Esophagus muscularis mucosa (tissue), 4 donors: ENCODE results near the gene HSD3B7. TPM values are rescaled to one million over a fixed set of nuclear protein-coding genes. Genes with fewer than 3 reads are reported as not detected.

Source experiments
- DNase-seq: peaks from one replicate; pipeline ENCODE4 v3.0.0-alpha.2; 2017; ENCODE audit errors: extremely low spot score
- H3K27ac ChIP-seq, 4 donors: fragments of 200-600 bp; sonication (generic); replicated peaks in 1 of 4; 1 replicate in 3 of 4; 2 replicates in 1 of 4; pipeline ENCODE4 v1.5.1; 2016 to 2019; ENCODE audit warnings: mild to moderate bottlenecking in 1 of 4
- H3K27me3 ChIP-seq, 4 donors: fragments of 200-600 bp; sonication (generic); one replicate each; pipeline versions ENCODE4 v1.5.1 to v1.6.0; 2016 to 2019
- H3K36me3 ChIP-seq, 4 donors: fragments of 200-600 bp; sonication (generic); one replicate each; pipeline ENCODE4 v1.5.1; 2016 to 2019
- H3K4me1 ChIP-seq, 4 donors: fragments of 200-600 bp; sonication (generic); one replicate each; pipeline ENCODE4 v1.5.1; 2016 to 2019
- H3K4me3 ChIP-seq, 4 donors: fragments of 200-600 bp; sonication (generic); 1 replicate in 2 of 4; 2 replicates in 2 of 4; pipeline ENCODE4 v1.5.1; 2016 to 2019; ENCODE audit warnings: mild to moderate bottlenecking in 4 of 4, moderate library complexity in 1 of 4
- H3K9me3 ChIP-seq, 4 donors: fragments of 200-600 bp; sonication (generic); 1 replicate in 3 of 4; 2 replicates in 1 of 4; pipeline ENCODE4 v1.5.1; 2016 to 2019
- CTCF ChIP-seq, 3 experiments: fragments of 200-600 bp in 2 of 3; fragments of 450-650 bp in 1 of 3; sonication (generic) in 2 of 3; IDR thresholded peaks; one replicate each; pipeline ENCODE4 v1.5.1; 2017 to 2019; ENCODE audit warnings: antibody characterized with exemption in 3 of 3, mild to moderate bottlenecking in 2 of 3, moderate library complexity in 1 of 3
- EP300 ChIP-seq: sonication (generic); formaldehyde crosslinking; IDR thresholded peaks from one replicate; pipeline ENCODE4 v1.6.1; 2017; ENCODE audit warnings: antibody characterized with exemption
- POLR2A ChIP-seq: fragments of 450-650 bp; IDR thresholded peaks from one replicate; pipeline ENCODE4 v1.6.1; 2017; ENCODE audit warnings: antibody characterized with exemption, moderate library complexity, mild to moderate bottlenecking, low read depth
- POLR2AphosphoS5 ChIP-seq, 2 donors: sonication (generic); formaldehyde crosslinking; IDR thresholded peaks; one replicate each; pipeline ENCODE4 v1.6.1; 2017; ENCODE audit warnings: antibody characterized with exemption in 2 of 2
- WGBS: methylation state at CpG from one replicate; pipeline ENCODE4 v1.1.5; 2018; 5-methylcytosine and 5-hydroxymethylcytosine counted together
- intact Hi-C: fragments of 100-400 bp; cut with DNase I; formaldehyde crosslinking; loops from one replicate; pipeline ENCODE4 v1.15.1; 2023
- total RNA-seq, 4 donors: library from RNA; depleted of rRNA; stranded (reverse); fragments of >200 nt; gene quantifications; one replicate each; pipeline versions ENCODE4 v1.1.0 to v1.2.1, GENCODE V29; 2016

HSD3B7 gene
- total RNA-seq, 4 donors from 2014 or later = 15.4 to 33.0 (median 17.9) TPM

GRCh38 chr16:30980434-30980833 lies 4.6 kb upstream of the HSD3B7 start:
- TF ChIP-seq EP300 = no peak
- TF ChIP-seq POLR2AphosphoS5 (IDR thresholded peaks at IDR 0.05) = no peak
- no peak for TF ChIP-seq POLR2A
- TF ChIP-seq CTCF (IDR thresholded peaks at IDR 0.05) = no peak
- intact Hi-C loops = no loop called here

GRCh38 chr16:30980959-30981358 lies 4.0 kb upstream of the HSD3B7 start:
- peaks cover 45 to 88% (median 85%) of the 10 kb centered on the region in 4 donors for H3K36me3 ChIP-seq
- intact Hi-C loops = no loop called here
- 94% methylated on average over 14 of the region's 14 CpGs for WGBS

More at GRCh38 chr16:30980434-30980833, 4.6 kb upstream of the HSD3B7 start:
- no peak overlapping the region for H3K4me3 ChIP-seq
- H3K4me1 ChIP-seq = peaks cover 3 to 13% (median 11%) of the 10 kb centered on the region in 4 donors
- no peak overlapping the region for H3K27ac ChIP-seq
- H3K36me3 ChIP-seq = peaks cover 50 to 93% (median 91%) of the 10 kb centered on the region in 4 donors
- WGBS = 80% methylated on average over 6 of the region's 29 CpGs
- DNase-seq = no peak
- H3K9me3 ChIP-seq = no peaks in the 10 kb centered on the region
- no peaks in the 10 kb centered on the region for H3K27me3 ChIP-seq

DNA sequence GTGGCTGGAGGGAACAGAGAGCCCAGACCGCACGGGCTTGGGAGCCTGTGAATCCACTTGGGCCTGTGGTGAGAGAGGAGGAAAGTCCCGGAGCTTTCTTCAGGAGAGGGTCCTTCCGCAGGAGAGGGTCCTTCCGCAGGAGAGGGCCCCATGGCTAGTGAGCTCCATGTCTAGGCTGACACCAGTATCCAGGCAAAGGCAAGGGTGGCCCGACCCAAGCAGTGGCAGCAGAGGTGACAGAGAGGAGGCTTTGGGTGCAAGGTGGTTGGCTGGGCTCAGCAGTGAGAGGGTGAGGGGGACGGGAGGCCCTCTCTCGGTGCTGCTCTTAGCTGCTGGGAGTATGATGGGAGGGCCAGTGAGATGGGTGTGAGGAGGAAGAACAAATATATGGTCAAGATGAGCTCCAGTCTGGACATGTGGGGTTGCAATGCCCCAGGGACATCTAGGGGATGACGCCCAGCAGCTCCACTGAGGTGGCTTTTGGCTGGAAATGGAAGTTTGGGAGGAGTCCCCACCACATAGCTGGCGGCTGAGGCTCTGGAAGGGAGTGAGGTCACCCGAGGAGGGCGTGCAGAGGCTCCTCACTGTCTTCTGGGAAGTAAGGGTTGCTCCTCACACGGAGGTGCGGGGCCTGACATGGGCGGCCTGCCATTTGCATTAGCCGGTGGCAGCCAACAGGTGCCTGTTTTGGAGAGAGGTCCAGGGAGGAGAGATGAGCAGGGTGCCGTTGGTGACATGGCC lies 2.3 kb upstream of the HSD3B7 start:
- DNase-seq = no peak
- 77% methylated on average over 15 of the region's 17 CpGs for WGBS
- no peaks in the 10 kb centered on the region for H3K9me3 ChIP-seq
- peak overlapping the region in 2 of 4 donors; percentile 36 to 44 for H3K27ac ChIP-seq
- H3K27me3 ChIP-seq = no peaks in the 10 kb centered on the region
- intact Hi-C loops = no loop called here
- H3K36me3 ChIP-seq = peaks cover 33 to 83% (median 75%) of the 10 kb centered on the region in 4 donors
- peaks cover 11 to 22% (median 20%) of the 10 kb centered on the region in 4 donors for H3K4me1 ChIP-seq
- TF ChIP-seq POLR2AphosphoS5 (IDR thresholded peaks at IDR 0.05) (no peak), POLR2A (no peak), CTCF (IDR thresholded peaks at IDR 0.05) (no peak), EP300 (no peak)
- H3K4me3 ChIP-seq = no peak overlapping the region

More at GRCh38 chr16:30980959-30981358, 4.0 kb upstream of the HSD3B7 start:
- Histone ChIP-seq H3K27me3 (no peaks in the 10 kb centered on the region), H3K4me3 (no peak overlapping the region), H3K9me3 (no peaks in the 10 kb centered on the region), H3K4me1 (peaks cover 8 to 19% (median 16%) of the 10 kb centered on the region in 4 donors), H3K27ac (no peak overlapping the region)
- no peak for TF ChIP-seq EP300
- TF ChIP-seq POLR2A = no peak
- no peak for TF ChIP-seq CTCF (IDR thresholded peaks at IDR 0.05)
- no peak for TF ChIP-seq POLR2AphosphoS5 (IDR thresholded peaks at IDR 0.05)
- DNase-seq = no peak

GRCh38 chr16:30983289-30983889 lies 1.6 kb upstream of the HSD3B7 start:
- peak overlapping the region in 2 of 4 donors; percentile 36 to 44 for H3K27ac ChIP-seq
- intact Hi-C loops = no loop called here

More at GRCh38 chr16:30983289-30983889, 1.6 kb upstream of the HSD3B7 start:
- DNase-seq = no peak
- peaks cover 11 to 22% (median 20%) of the 10 kb centered on the region in 4 donors for H3K4me1 ChIP-seq
- no peak overlapping the region for H3K4me3 ChIP-seq
- peaks cover 32 to 83% (median 75%) of the 10 kb centered on the region in 4 donors for H3K36me3 ChIP-seq
- no peaks in the 10 kb centered on the region for H3K27me3 ChIP-seq
- no peaks in the 10 kb centered on the region for H3K9me3 ChIP-seq
- 84% methylated on average over 13 of the region's 25 CpGs for WGBS
- TF ChIP-seq POLR2A (no peak), POLR2AphosphoS5 (IDR thresholded peaks at IDR 0.05) (no peak), CTCF (IDR thresholded peaks at IDR 0.05) (no peak), EP300 (no peak)
